ENCODE results near the gene ACP7.

ACP7 gene

DNA sequence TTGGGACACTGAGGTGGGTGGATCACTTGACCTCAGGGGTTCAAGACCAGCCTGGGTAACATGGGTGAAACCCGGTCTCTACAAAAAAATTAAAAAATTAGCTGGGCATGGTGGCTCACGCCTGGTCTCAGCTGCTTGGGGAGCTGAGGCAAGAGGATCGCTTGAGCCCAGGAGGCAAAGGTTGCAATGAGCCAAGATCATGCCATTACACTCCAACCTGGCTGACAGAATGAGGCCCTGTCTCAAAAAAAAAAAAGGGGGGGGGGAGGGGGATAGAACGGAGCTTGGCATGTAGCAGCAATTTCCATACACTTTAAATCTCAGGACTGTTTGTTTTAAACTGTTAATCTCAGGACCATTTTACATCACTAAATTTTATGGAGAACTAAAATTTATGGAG, 2.2 kb downstream of the ACP7 start:
- TF ChIP-seq POLR2AphosphoS5 (IDR thresholded peaks at IDR 0.05; ENCODE audit: low read depth, low read length) = no peak

- TF ChIP-seq FOXP2 (optimal IDR thresholded peaks at IDR 0.05; ENCODE audit: borderline replicate concordance, extremely low read depth, extremely low read length, insufficient read depth) = no peak
- no peak for TF ChIP-seq POLR2AphosphoS5 (IDR thresholded peaks at IDR 0.05; ENCODE audit: low read depth, low read length)
- TF ChIP-seq SIN3A (IDR thresholded peaks at IDR 0.05; ENCODE audit: borderline replicate concordance, insufficient read depth, low read length) = no peak
- TF ChIP-seq REST (IDR thresholded peaks at IDR 0.05; ENCODE audit: insufficient read depth in 1 of 2, low read depth in 2 of 2, low read length in 2 of 2) = no peak
- TF ChIP-seq TAF1 (IDR thresholded peaks at IDR 0.05; ENCODE audit: borderline replicate concordance, insufficient read depth, low read length) = no peak
These were observed 3.9 kb downstream of the ACP7 start for GRCh38 chr19:39087907-39088686.

DNA sequence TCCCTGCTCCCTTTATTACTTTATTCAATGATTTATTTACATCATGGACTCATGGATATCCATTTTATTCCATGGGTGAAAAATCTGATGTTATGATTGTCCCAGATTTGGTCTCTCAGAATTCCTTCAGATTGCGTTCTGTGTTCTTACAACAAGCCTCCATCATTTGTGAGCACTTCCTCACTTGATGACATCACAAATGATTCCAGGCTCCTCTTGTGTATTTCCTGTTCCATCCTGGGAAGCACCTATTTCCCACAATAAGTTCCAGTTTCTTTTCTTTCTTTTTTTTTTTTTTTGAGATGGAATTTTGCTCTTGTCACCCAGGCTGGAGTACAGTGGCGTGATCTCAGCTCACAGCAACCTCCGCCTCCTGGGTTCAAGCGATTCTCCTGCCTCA, 6.7 kb downstream of the ACP7 start:
- TF ChIP-seq TAF1 (IDR thresholded peaks at IDR 0.05; ENCODE audit: borderline replicate concordance, insufficient read depth, low read length) (no peak), POLR2AphosphoS5 (IDR thresholded peaks at IDR 0.05; ENCODE audit: low read depth, low read length) (no peak)

DNA sequence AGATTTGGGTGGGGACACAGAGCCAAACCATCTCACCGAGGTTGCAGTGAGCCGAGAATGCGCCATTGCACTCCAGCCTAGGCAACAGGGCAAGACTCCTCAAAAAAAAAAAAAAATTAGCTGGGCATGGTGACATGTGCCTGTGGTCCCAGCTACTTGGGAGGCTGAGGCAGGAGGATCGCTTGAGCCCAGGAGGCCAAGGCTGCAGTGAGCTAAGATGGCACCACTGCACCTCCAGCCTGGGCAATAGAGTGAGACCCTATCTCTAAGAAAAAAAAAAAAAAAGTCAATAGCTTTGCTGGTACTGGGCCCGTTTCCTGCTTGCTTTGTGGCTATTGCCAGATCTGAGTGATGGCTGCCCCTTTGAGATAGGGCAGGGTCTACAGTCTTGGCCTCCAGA, 13.1 kb downstream of the ACP7 start:
- TF ChIP-seq FOXP2 (optimal IDR thresholded peaks at IDR 0.05; ENCODE audit: borderline replicate concordance, extremely low read depth, extremely low read length, insufficient read depth) = no peak
- TF ChIP-seq POLR2AphosphoS5 (IDR thresholded peaks at IDR 0.05; ENCODE audit: low read depth, low read length) = no peak
- no peak for TF ChIP-seq REST (IDR thresholded peaks at IDR 0.05; ENCODE audit: insufficient read depth in 1 of 2, low read depth in 2 of 2, low read length in 2 of 2)
- no peak for TF ChIP-seq TAF1 (IDR thresholded peaks at IDR 0.05; ENCODE audit: borderline replicate concordance, insufficient read depth, low read length)
- no peak for TF ChIP-seq SIN3A (IDR thresholded peaks at IDR 0.05; ENCODE audit: borderline replicate concordance, insufficient read depth, low read length)

GRCh38 chr19:39097721-39098120, 13.6 kb downstream of the ACP7 start:
- TF ChIP-seq REST (IDR thresholded peaks at IDR 0.05; ENCODE audit: insufficient read depth in 1 of 2, low read depth in 2 of 2, low read length in 2 of 2) (no peak), SIN3A (IDR thresholded peaks at IDR 0.05; ENCODE audit: borderline replicate concordance, insufficient read depth, low read length) (no peak), TAF1 (IDR thresholded peaks at IDR 0.05; ENCODE audit: borderline replicate concordance, insufficient read depth, low read length) (no peak), FOXP2 (optimal IDR thresholded peaks at IDR 0.05; ENCODE audit: borderline replicate concordance, extremely low read depth, extremely low read length, insufficient read depth) (no peak), POLR2AphosphoS5 (IDR thresholded peaks at IDR 0.05; ENCODE audit: low read depth, low read length) (no peak)

DNA sequence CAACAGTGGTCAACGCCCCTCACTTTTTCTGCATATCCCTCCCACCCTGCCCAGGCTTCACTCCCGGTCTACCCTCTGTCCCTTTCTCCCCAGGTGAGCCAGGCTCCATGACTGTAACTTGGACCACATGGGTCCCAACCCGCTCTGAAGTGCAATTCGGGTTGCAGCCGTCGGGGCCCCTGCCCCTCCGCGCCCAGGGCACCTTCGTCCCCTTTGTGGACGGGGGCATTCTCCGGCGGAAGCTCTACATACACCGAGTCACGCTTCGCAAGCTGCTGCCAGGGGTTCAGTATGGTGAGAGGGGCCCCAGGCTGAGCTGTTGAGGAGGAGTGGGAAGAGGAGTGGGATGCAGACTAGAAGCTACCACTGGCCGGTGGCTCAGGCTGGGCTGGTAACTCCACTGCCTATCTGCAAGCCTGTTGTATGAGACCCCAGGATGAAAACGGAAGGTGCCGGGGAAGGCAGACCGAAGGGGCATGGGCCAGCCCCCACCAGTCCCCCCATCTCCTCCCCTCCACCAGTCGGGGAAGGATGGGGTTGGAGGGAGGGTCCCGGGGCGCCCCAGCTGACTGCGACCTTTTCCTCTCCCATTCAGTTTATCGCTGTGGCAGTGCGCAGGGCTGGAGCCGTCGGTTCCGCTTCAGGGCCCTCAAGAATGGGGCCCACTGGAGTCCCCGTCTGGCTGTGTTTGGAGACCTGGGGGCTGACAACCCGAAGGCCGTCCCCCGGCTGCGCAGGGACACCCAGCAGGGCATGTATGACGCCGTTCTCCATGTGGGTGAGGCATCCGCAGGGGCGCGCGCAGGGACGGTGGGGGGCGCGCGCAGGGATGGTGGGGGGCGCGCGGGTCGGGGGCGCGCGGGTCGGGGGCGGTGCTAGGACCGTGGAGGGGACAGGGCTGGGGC, 14.4 kb downstream of the ACP7 start:
- TF ChIP-seq POLR2AphosphoS5 (IDR thresholded peaks at IDR 0.05; ENCODE audit: low read depth, low read length) (no peak), REST (IDR thresholded peaks at IDR 0.05; ENCODE audit: insufficient read depth in 1 of 2, low read depth in 2 of 2, low read length in 2 of 2) (no peak), TAF1 (IDR thresholded peaks at IDR 0.05; ENCODE audit: borderline replicate concordance, insufficient read depth, low read length) (no peak), SIN3A (IDR thresholded peaks at IDR 0.05; ENCODE audit: borderline replicate concordance, insufficient read depth, low read length) (no peak), FOXP2 (optimal IDR thresholded peaks at IDR 0.05; ENCODE audit: borderline replicate concordance, extremely low read depth, extremely low read length, insufficient read depth) (no peak)

All from PFSK-1 (cell line).